ENCODE measurements around the gene ARID1B. TPM values are rescaled to one million over a fixed set of nuclear protein-coding genes. Genes with fewer than 3 reads are reported as not detected.

Gene ARID1B
- total and polyA plus RNA-seq, 2 of the 13 experiments (the other 11 are each of a cell fraction or from before 2014, with no cell fraction given), result 20.1 to 32.6 TPM

DNA sequence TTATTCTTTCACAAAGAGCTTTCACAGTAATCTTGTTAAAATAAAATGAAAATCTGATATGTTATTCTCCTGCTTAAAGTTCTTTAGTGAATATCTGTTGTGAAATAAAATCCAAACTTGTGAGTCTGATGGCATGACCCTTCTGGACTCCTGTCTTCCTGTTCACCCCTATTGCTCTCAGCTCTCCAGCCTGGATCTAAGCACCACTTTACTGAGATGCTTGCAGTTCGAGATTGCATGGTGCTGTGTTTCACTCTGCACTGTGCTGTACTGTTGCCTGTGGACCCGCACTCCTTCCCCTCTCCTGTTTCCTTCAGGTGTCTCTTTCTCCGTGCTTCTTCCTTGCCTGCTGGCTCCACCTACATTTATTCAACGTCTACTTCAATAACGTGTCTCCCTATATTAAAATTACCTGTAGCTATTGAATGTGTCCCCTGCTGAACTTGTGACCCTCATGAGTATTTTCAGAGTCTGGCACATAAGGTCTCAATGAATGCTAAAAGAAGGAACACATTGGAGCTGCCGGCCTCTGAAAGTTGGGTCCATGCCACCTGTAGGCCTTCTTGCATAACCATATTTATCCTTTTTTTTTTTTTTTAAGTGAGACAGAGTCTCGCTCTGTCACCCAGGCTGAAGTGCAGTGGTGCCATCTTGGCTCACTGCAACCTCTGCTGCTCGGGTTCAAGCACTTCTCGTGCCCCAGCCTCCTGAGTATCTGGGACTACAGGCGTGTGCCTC, 100.1 kb downstream of the ARID1B start:
- ChIA-PET CTCF (ENCODE audit: low intra/inter-chr PET ratio, low total read pairs) (no interaction called here), POLR2A (no interaction called here)
- Histone ChIP-seq H3K4me3 (replicated peaks in 1 of 3; ENCODE audit: insufficient read depth in 1 of 3, low read depth in 2 of 3, low read length in 3 of 3) (no peak overlapping the region), H3K79me2 (ENCODE audit: insufficient read depth, low read length) (peaks cover 86% of the 10 kb centered on the region), H3K36me3 (replicated peaks in 1 of 2; ENCODE audit: control insufficient read depth in 1 of 2, insufficient read depth in 2 of 2, low read length in 2 of 2) (peaks cover 0 to 13% of the 10 kb centered on the region in 2 experiments; a peak in 3 of 5 replicates), H2AFZ (ENCODE audit: low read length) (no peak overlapping the region), H3K4me2 (ENCODE audit: low read depth, low read length) (no peak overlapping the region), H4K20me1 (ENCODE audit: insufficient read depth, low read length) (peaks cover 18% of the 10 kb centered on the region; the same call in 1 of the 2 replicates), H3K27me3 (ENCODE audit: control insufficient read depth in 1 of 2, insufficient read depth in 2 of 2, low read length in 2 of 2) (no peaks in the 10 kb centered on the region), H3K4me1 (ENCODE audit: insufficient read depth, low read length) (peaks cover 9% of the 10 kb centered on the region), H3K27ac (ENCODE audit: extremely low read length, insufficient read depth, low read length) (no peak overlapping the region), H3K9me3 (ENCODE audit: low read length) (no peaks in the 10 kb centered on the region), H3K9ac (ENCODE audit: insufficient read depth, low read depth, low read length) (no peak overlapping the region)
- no peak for FAIRE-seq
- 98% methylated on average over 10 of the region's 10 CpGs for WGBS (ENCODE audit: low lambda C conversion rate)
- TF ChIP-seq SCMH1 (CRISPR knock-in tag; IDR thresholded peaks at IDR 0.05; ENCODE audit: borderline replicate concordance), result no peak
- BruUV-seq (replicated peaks), result no TSS peak
- in situ Hi-C loops (cut with HindIII; ENCODE audit: extremely low pct_ligation_motif_present, low pct_unique_long_range_greater_than_20kb), result loop anchor here (25.0 kb wide), 1 partner anchor 315 kb away; no protein-coding TSS in a partner anchor
- DNase-seq (ENCODE audit: low spot score), result no peak
- intact Hi-C loops (cut with micrococcal nuclease; ENCODE audit: unreplicated experiment), result no loop called here
- no peak for ATAC-seq

DNA sequence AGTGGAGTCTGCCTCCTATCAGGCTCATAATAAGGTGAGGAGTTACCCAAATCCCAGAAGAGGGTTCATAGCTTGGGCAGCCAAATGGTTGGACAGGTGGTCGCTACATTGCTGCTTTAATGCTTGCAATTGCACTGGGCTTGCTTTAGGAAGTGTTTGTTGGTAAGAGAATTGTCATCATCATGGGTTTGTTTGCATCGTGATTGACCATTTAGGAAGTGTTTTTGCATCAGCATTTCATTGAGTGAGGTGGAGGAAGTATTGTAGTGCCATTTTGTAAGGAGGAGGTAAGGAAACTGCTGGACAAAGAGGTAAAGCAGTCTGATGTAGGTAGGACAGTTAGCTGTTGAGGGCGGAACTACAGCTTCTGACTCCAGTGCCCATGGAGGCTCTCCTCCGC, 101.5 kb downstream of the ARID1B start:
- Histone ChIP-seq H3K4me2 (ENCODE audit: low read depth, low read length) (no peak overlapping the region), H3K9ac (ENCODE audit: insufficient read depth, low read depth, low read length) (no peak overlapping the region), H3K27ac (ENCODE audit: extremely low read length, insufficient read depth, low read length) (no peak overlapping the region), H3K4me1 (ENCODE audit: insufficient read depth, low read length) (peaks cover 7% of the 10 kb centered on the region), H3K79me2 (ENCODE audit: insufficient read depth, low read length) (peaks cover 82% of the 10 kb centered on the region), H3K4me3 (replicated peaks in 1 of 3; ENCODE audit: insufficient read depth in 1 of 3, low read depth in 2 of 3, low read length in 3 of 3) (no peak overlapping the region), H4K20me1 (ENCODE audit: insufficient read depth, low read length) (peaks cover 19% of the 10 kb centered on the region; the same call in 1 of the 2 replicates), H2AFZ (ENCODE audit: low read length) (no peak overlapping the region), H3K36me3 (replicated peaks in 1 of 2; ENCODE audit: control insufficient read depth in 1 of 2, insufficient read depth in 2 of 2, low read length in 2 of 2) (peaks cover 0 to 5% of the 10 kb centered on the region in 2 experiments; a peak in 2 of 5 replicates), H3K9me3 (ENCODE audit: low read length) (no peaks in the 10 kb centered on the region), H3K27me3 (ENCODE audit: control insufficient read depth in 1 of 2, insufficient read depth in 2 of 2, low read length in 2 of 2) (no peaks in the 10 kb centered on the region)
- no peak for DNase-seq (ENCODE audit: low spot score)
- WGBS (ENCODE audit: low lambda C conversion rate), result 99% methylated on average over 4 of the region's 4 CpGs
- ATAC-seq, result no peak
- ChIA-PET POLR2A (no interaction called here), CTCF (ENCODE audit: low intra/inter-chr PET ratio, low total read pairs) (no interaction called here)
- BruUV-seq (replicated peaks), result no TSS peak
- TF ChIP-seq ZFY (CRISPR knock-in tag; IDR thresholded peaks at IDR 0.05), result no peak
- TF ChIP-seq, protein P1, sequence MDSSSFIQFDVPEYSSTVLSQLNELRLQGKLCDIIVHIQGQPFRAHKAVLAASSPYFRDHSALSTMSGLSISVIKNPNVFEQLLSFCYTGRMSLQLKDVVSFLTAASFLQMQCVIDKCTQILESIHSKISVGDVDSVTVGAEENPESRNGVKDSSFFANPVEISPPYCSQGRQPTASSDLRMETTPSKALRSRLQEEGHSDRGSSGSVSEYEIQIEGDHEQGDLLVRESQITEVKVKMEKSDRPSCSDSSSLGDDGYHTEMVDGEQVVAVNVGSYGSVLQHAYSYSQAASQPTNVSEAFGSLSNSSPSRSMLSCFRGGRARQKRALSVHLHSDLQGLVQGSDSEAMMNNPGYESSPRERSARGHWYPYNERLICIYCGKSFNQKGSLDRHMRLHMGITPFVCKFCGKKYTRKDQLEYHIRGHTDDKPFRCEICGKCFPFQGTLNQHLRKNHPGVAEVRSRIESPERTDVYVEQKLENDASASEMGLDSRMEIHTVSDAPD (CRISPR knock-in tag; IDR thresholded peaks at IDR 0.05), result 0 out of 2 replicates have a peak, but pooled peaks have one; percentile 42
- intact Hi-C loops (cut with micrococcal nuclease; ENCODE audit: unreplicated experiment), result no loop called here
- peak; percentile 37 for FAIRE-seq
- in situ Hi-C loops (cut with HindIII; ENCODE audit: extremely low pct_ligation_motif_present, low pct_unique_long_range_greater_than_20kb), result loop anchor here (25.0 kb wide), 1 partner anchor 316 kb away; no protein-coding TSS in a partner anchor
